Central memory CD4-positive, alpha-beta T cell (primary cell): ENCODE measurements around the gene FAM216B.

Source experiments
- DNase-seq: peaks from one replicate; pipeline ENCODE4 v3.0.0; 2022

FAM216B gene

DNA sequence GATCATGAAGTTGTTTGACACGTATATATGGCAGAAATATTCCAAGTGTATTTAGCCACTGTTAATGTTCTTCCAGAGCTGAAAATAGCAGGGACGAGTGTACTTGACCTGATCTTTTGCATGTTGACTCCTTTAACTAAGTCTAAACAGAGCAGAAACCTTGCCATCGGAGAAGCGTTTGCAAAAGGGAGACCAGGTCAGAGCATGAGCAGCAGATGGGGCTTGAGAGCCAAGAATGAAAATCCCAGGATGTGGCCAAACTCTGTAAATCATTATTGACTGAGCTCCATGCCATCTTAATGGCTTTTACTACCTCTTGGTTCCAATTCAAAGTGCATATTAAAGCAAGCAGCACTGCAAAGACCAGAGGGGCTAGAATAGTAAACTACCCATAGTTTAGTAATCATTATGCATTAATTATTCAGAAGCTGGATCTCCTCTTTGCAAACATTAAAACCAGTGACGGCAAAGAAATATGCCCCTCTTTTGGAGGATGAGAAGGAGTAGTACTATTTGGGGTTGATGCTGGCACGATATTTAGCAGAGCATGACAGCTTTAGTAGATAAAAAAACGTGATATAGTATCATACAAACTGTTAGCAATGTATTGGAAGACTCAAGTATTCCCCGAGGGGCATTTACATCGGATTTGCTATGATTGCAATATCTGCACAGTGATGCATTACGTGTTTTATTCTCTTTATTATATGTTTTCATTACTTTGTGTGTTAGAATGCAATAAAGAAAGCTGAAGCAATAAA, 55.7 kb downstream of the FAM216B start:
- DNase-seq: no peak
